Left renal pelvis (tissue), 4 donors: ENCODE results near the gene RAB8A. TPM values are rescaled to one million over a fixed set of nuclear protein-coding genes. Genes with fewer than 3 reads are reported as not detected.
"Not testable (repeated sequence)": the region's sequence is repeated elsewhere in the genome, so short reads cannot be mapped to it uniquely, and the experiment has no call there.

Experiments used
- DNase-seq, 4 donors: peaks; one replicate each; pipeline ENCODE4 v3.0.0-alpha.2; 2013; ENCODE audit warnings: low read depth in 4 of 4, low spot score in 3 of 4
- polyA plus RNA-seq, 4 donors: library from polyadenylated mRNA; unstranded; fragments of 120-200 nt; gene quantifications; one replicate each; pipeline ENCODE4 v1.2.1, GENCODE V29; 2013; ENCODE audit not compliant: insufficient read length in 4 of 4

Gene RAB8A
- polyA plus RNA-seq, 4 donors, result 65.8 to 97.4 (median 83.9) TPM

- no peak for DNase-seq
These were observed 33.5 kb upstream of the RAB8A start for GRCh38 chr19:16077984-16078758.

GRCh38 chr19:16078759-16079707, 32.7 kb upstream of the RAB8A start:
- peak in 3 of 4 donors; percentile 78 to 84 (median 80) for DNase-seq

- no peak for DNase-seq
These were observed 27.5 kb upstream of the RAB8A start for GRCh38 chr19:16084067-16084685.

- DNase-seq, result no peak
These were observed 26.6 kb upstream of the RAB8A start for GRCh38 chr19:16085115-16085514.

- DNase-seq, result not testable (repeated sequence)
These were observed 24.3 kb upstream of the RAB8A start for GRCh38 chr19:16087404-16087803.

- DNase-seq, result no peak
These were observed 23.7 kb upstream of the RAB8A start for GRCh38 chr19:16087940-16088339.

- no peak for DNase-seq
These were observed 23.2 kb upstream of the RAB8A start for GRCh38 chr19:16088351-16089009.

GRCh38 chr19:16089010-16089846, 22.5 kb upstream of the RAB8A start:
- no peak for DNase-seq

GRCh38 chr19:16091546-16092475, 19.9 kb upstream of the RAB8A start:
- no peak for DNase-seq

GRCh38 chr19:16094360-16095070, 17.2 kb upstream of the RAB8A start:
- DNase-seq, result no peak

GRCh38 chr19:16095071-16095571, 16.6 kb upstream of the RAB8A start:
- no peak for DNase-seq

GRCh38 chr19:16096280-16096855, 15.3 kb upstream of the RAB8A start:
- no peak for DNase-seq

GRCh38 chr19:16098416-16098768, 13.3 kb upstream of the RAB8A start:
- no peak for DNase-seq

- no peak for DNase-seq
These were observed 12.9 kb upstream of the RAB8A start for GRCh38 chr19:16098821-16099220.

GRCh38 chr19:16099314-16099965, 12.2 kb upstream of the RAB8A start:
- not testable (repeated sequence) for DNase-seq

GRCh38 chr19:16100524-16100923, 11.2 kb upstream of the RAB8A start:
- no peak for DNase-seq

GRCh38 chr19:16104722-16105121, 7.0 kb upstream of the RAB8A start:
- no peak for DNase-seq
